Activated naive CD4-positive, alpha-beta T cell treated with anti-CD3 and anti-CD28 coated beads for 36 hours (primary cell): Measurements from ENCODE around the gene POGLUT2. TPM values are rescaled to one million over a fixed set of nuclear protein-coding genes. Genes with fewer than 3 reads are reported as not detected.

ENCODE experiments used
- CTCF ChIA-PET: fragments of 350-600 bp; sonication (Branson Sonifier 250); formaldehyde crosslinking; loops from one replicate; lab custom pipeline; 2021; ENCODE audit warnings: antibody characterized with exemption; lab: Charles Lee
- DNase-seq: peaks from one replicate; pipeline ENCODE4 v3.0.0-alpha.2; 2020
- H3K27ac Mint-ChIP-seq: one replicate; pipeline ENCODE4 v1.8.0; 2021; ENCODE audit warnings: mild to moderate bottlenecking, mixed read lengths
- H3K27me3 Mint-ChIP-seq: one replicate; pipeline ENCODE4 v1.8.0; 2021; ENCODE audit warnings: low read depth, mixed read lengths
- H3K36me3 Mint-ChIP-seq: one replicate; pipeline ENCODE4 v1.8.0; 2021; ENCODE audit warnings: low read depth, mixed read lengths
- H3K4me1 Mint-ChIP-seq: one replicate; pipeline ENCODE4 v1.8.0; 2021; ENCODE audit warnings: low read depth, mixed read lengths
- H3K4me3 Mint-ChIP-seq: one replicate; pipeline ENCODE4 v1.8.0; 2021; ENCODE audit warnings: mild to moderate bottlenecking, moderate library complexity, mixed read lengths
- H3K9me3 Mint-ChIP-seq: one replicate; pipeline ENCODE4 v1.8.0; 2021; ENCODE audit warnings: mixed read lengths
- intact Hi-C: fragments of 100-400 bp; cut with micrococcal nuclease; formaldehyde crosslinking; loops from one replicate; pipeline ENCODE4 v1.15.1; 2023
- total RNA-seq, 2 experiments: library from RNA; stranded (reverse); gene quantifications; one replicate each; pipeline ENCODE4 v1.2.3, GENCODE V29; 2021

Gene POGLUT2
- total RNA-seq, 2 experiments from 2014 or later, result 2.1 to 3.7 TPM

- H3K27me3 Mint-ChIP-seq, result no peaks in the 10 kb centered on the region
- intact Hi-C loops, result loop anchor here (10.0 kb wide), 1 partner anchor 1149 kb away; no protein-coding TSS in a partner anchor
- peaks cover 34% of the 10 kb centered on the region for H3K4me1 Mint-ChIP-seq
- H3K9me3 Mint-ChIP-seq, result no peaks in the 10 kb centered on the region
- CTCF ChIA-PET, result interaction anchor here (0.6 to 1.3 kb wide), 2 partner anchors 26 to 194 kb away, joined by 3 read pairs; no protein-coding TSS in a partner anchor
- H3K4me3 Mint-ChIP-seq, result peak overlapping the region; percentile 82
- peaks cover 6% of the 10 kb centered on the region for H3K36me3 Mint-ChIP-seq
- no peak for DNase-seq
- peak overlapping the region; percentile 87 for H3K27ac Mint-ChIP-seq
Measured at GRCh38 chr13:102774214-102774568, 24.6 kb downstream of the POGLUT2 start.

GRCh38 chr13:102773441-102774213 lies 25.1 kb downstream of the POGLUT2 start, which contains the start of gene TEX30:
TEX30 (minus strand) TSS chr13:102773786; CDS start chr13:102770026, 3,760 bp downstream.
- Mint-ChIP-seq H3K27ac (peak within 1 kb of the TSS; percentile 87), H3K36me3 (peaks cover 6% of the 10 kb centered on the region), H3K4me3 (peak within 1 kb of the TSS; percentile 82), H3K9me3 (no peaks in the 10 kb centered on the region), H3K27me3 (no peaks in the 10 kb centered on the region), H3K4me1 (peaks cover 34% of the 10 kb centered on the region)
- intact Hi-C loops, result loop anchor here (1.0 to 10.0 kb wide), 6 partner anchors 26 to 1149 kb away; partner anchors contain the start of genes BIVM and TPP2
- peak; percentile 83 for DNase-seq
- CTCF ChIA-PET, result interaction anchor here (0.6 to 1.3 kb wide), 2 partner anchors 26 to 194 kb away, joined by 3 read pairs; no protein-coding TSS in a partner anchor

GRCh38 chr13:102772042-102772425 lies 26.7 kb downstream of the POGLUT2 start:
- H3K4me3 Mint-ChIP-seq, result peak overlapping the region; percentile 82
- H3K27me3 Mint-ChIP-seq, result no peaks in the 10 kb centered on the region
- H3K27ac Mint-ChIP-seq, result no peak overlapping the region
- peaks cover 34% of the 10 kb centered on the region for H3K4me1 Mint-ChIP-seq
- H3K9me3 Mint-ChIP-seq, result no peaks in the 10 kb centered on the region
- no peak for DNase-seq
- intact Hi-C loops, result loop anchor here (10.0 kb wide), 1 partner anchor 1147 kb away; no protein-coding TSS in a partner anchor
- H3K36me3 Mint-ChIP-seq, result peaks cover 6% of the 10 kb centered on the region
- CTCF ChIA-PET, result interaction anchor here (1.5 kb wide), 1 partner anchor 28 kb away, joined by 5 read pairs; no protein-coding TSS in a partner anchor

- Mint-ChIP-seq H3K4me1 (peaks cover 34% of the 10 kb centered on the region), H3K36me3 (peaks cover 10% of the 10 kb centered on the region), H3K4me3 (peak overlapping the region; percentile 1), H3K27me3 (no peaks in the 10 kb centered on the region), H3K9me3 (no peaks in the 10 kb centered on the region), H3K27ac (no peak overlapping the region)
- DNase-seq, result no peak
- CTCF ChIA-PET, result interaction anchor here (1.5 kb wide), 1 partner anchor 28 kb away, joined by 5 read pairs; no protein-coding TSS in a partner anchor
- intact Hi-C loops, result loop anchor here (10.0 kb wide), 1 partner anchor 1147 kb away; no protein-coding TSS in a partner anchor
Measured at GRCh38 chr13:102771298-102772041, 27.3 kb downstream of the POGLUT2 start.

- H3K9me3 Mint-ChIP-seq, result no peaks in the 10 kb centered on the region
- intact Hi-C loops, result loop anchor here (10.0 kb wide), 1 partner anchor 1146 kb away; no protein-coding TSS in a partner anchor
- CTCF ChIA-PET, result interaction anchor here (1.8 kb wide), 1 partner anchor 189 kb away, joined by 3 read pairs; no protein-coding TSS in a partner anchor
- H3K36me3 Mint-ChIP-seq, result peaks cover 12% of the 10 kb centered on the region
- no peak for DNase-seq
- no peak overlapping the region for H3K27ac Mint-ChIP-seq
- peaks cover 34% of the 10 kb centered on the region for H3K4me1 Mint-ChIP-seq
- no peak overlapping the region for H3K4me3 Mint-ChIP-seq
- H3K27me3 Mint-ChIP-seq, result no peaks in the 10 kb centered on the region
Measured at GRCh38 chr13:102770435-102770834, 28.3 kb downstream of the POGLUT2 start.

GRCh38 chr13:102769679-102770078 lies 29.1 kb downstream of the POGLUT2 start:
- CTCF ChIA-PET, result interaction anchor here (1.3 to 1.8 kb wide), 2 partner anchors 101 to 188 kb away, joined by 3 to 6 read pairs; no protein-coding TSS in a partner anchor

GRCh38 chr13:102768909-102769308 lies 29.9 kb downstream of the POGLUT2 start:
- Mint-ChIP-seq H3K27me3 (no peaks in the 10 kb centered on the region), H3K4me3 (no peak overlapping the region), H3K36me3 (peaks cover 12% of the 10 kb centered on the region), H3K4me1 (peaks cover 27% of the 10 kb centered on the region), H3K27ac (no peak overlapping the region), H3K9me3 (no peaks in the 10 kb centered on the region)
- DNase-seq, result no peak
- CTCF ChIA-PET, result interaction anchor here (1.0 to 1.3 kb wide), 2 partner anchors 101 to 108 kb away, joined by 3 to 6 read pairs; no protein-coding TSS in a partner anchor
- intact Hi-C loops, result no loop called here

More at GRCh38 chr13:102769679-102770078, 29.1 kb downstream of the POGLUT2 start:
- peaks cover 31% of the 10 kb centered on the region for H3K4me1 Mint-ChIP-seq
- H3K9me3 Mint-ChIP-seq, result no peaks in the 10 kb centered on the region
- no peak overlapping the region for H3K4me3 Mint-ChIP-seq
- H3K36me3 Mint-ChIP-seq, result peaks cover 12% of the 10 kb centered on the region
- intact Hi-C loops, result loop anchor here (10.0 kb wide), 1 partner anchor 1145 kb away; no protein-coding TSS in a partner anchor
- DNase-seq, result no peak
- H3K27ac Mint-ChIP-seq, result no peak overlapping the region
- no peaks in the 10 kb centered on the region for H3K27me3 Mint-ChIP-seq

GRCh38 chr13:102763741-102764140 lies 35.0 kb downstream of the POGLUT2 start:
- no peaks in the 10 kb centered on the region for H3K9me3 Mint-ChIP-seq
- H3K27me3 Mint-ChIP-seq, result no peaks in the 10 kb centered on the region
- intact Hi-C loops, result no loop called here
- no peak for DNase-seq
- H3K36me3 Mint-ChIP-seq, result peaks cover 6% of the 10 kb centered on the region
- no peak overlapping the region for H3K4me3 Mint-ChIP-seq
- H3K27ac Mint-ChIP-seq, result no peak overlapping the region
- no peaks in the 10 kb centered on the region for H3K4me1 Mint-ChIP-seq
- CTCF ChIA-PET, result no interaction called here

GRCh38 chr13:102761071-102761470 lies 37.7 kb downstream of the POGLUT2 start:
- intact Hi-C loops, result no loop called here
- no peak for DNase-seq
- CTCF ChIA-PET, result no interaction called here
- no peak overlapping the region for H3K4me3 Mint-ChIP-seq
- H3K9me3 Mint-ChIP-seq, result no peaks in the 10 kb centered on the region
- H3K4me1 Mint-ChIP-seq, result no peaks in the 10 kb centered on the region
- H3K27ac Mint-ChIP-seq, result no peak overlapping the region
- H3K36me3 Mint-ChIP-seq, result no peaks in the 10 kb centered on the region
- H3K27me3 Mint-ChIP-seq, result no peaks in the 10 kb centered on the region

GRCh38 chr13:102758842-102759241 lies 39.9 kb downstream of the POGLUT2 start:
- Mint-ChIP-seq H3K4me1 (no peaks in the 10 kb centered on the region), H3K4me3 (no peak overlapping the region), H3K27ac (no peak overlapping the region), H3K27me3 (no peaks in the 10 kb centered on the region), H3K36me3 (no peaks in the 10 kb centered on the region), H3K9me3 (no peaks in the 10 kb centered on the region)
- no peak for DNase-seq
- CTCF ChIA-PET, result no interaction called here
- intact Hi-C loops, result no loop called here

- no peak overlapping the region for H3K4me3 Mint-ChIP-seq
- no peaks in the 10 kb centered on the region for H3K27me3 Mint-ChIP-seq
- peaks cover 4% of the 10 kb centered on the region for H3K9me3 Mint-ChIP-seq
- peaks cover 3% of the 10 kb centered on the region for H3K36me3 Mint-ChIP-seq
- no peak for DNase-seq
- H3K27ac Mint-ChIP-seq, result no peak overlapping the region
- intact Hi-C loops, result no loop called here
- H3K4me1 Mint-ChIP-seq, result no peaks in the 10 kb centered on the region
- CTCF ChIA-PET, result no interaction called here
Measured at GRCh38 chr13:102757006-102757405, 41.8 kb downstream of the POGLUT2 start.

- Mint-ChIP-seq H3K27me3 (peaks cover 26% of the 10 kb centered on the region), H3K36me3 (peaks cover 14% of the 10 kb centered on the region), H3K4me3 (no peak overlapping the region), H3K27ac (no peak overlapping the region), H3K9me3 (peaks cover 10% of the 10 kb centered on the region), H3K4me1 (no peaks in the 10 kb centered on the region)
- no peak for DNase-seq
- intact Hi-C loops, result no loop called here
- CTCF ChIA-PET, result no interaction called here
Measured at GRCh38 chr13:102751886-102752285, 46.9 kb downstream of the POGLUT2 start.
